MCF 10A (cell line): ENCODE measurements around the gene GFAP. TPM values are rescaled to one million over a fixed set of nuclear protein-coding genes. Genes with fewer than 3 reads are reported as not detected.

ENCODE experiments used
- BruUV-seq: library from RNA; stranded (reverse); fragments of 400-500 nt; replicated peaks from 2 replicates; lab custom pipeline; 2021; lab: Mats Ljungman, UMichigan
- CTCF ChIA-PET: fragments of 300-600 bp; sonication (Branson Sonifier 250); formaldehyde crosslinking; extraction: SDS; loops from one replicate; lab custom pipeline; 2021; ENCODE audit warnings: antibody characterized with exemption, inconsistent platforms; lab: Yijun Ruan, JAX
- POLR2A ChIA-PET: fragments of 300-600, 350-650 bp; sonication (Branson Sonifier 250); formaldehyde crosslinking; extraction: SDS; loops from one replicate; lab custom pipeline; 2020; ENCODE audit warnings: antibody characterized with exemption, inconsistent platforms; lab: Yijun Ruan, JAX
- DNase-seq: peaks from one replicate; pipeline ENCODE4 v3.0.0-alpha.2; 2018; ENCODE audit not compliant: unreplicated experiment
- H3K27ac Mint-ChIP-seq: one replicate; pipeline ENCODE4 v1.8.0; 2022; ENCODE audit warnings: mild to moderate bottlenecking, low read depth, mixed read lengths; ENCODE audit not compliant: unreplicated experiment
- H3K27me3 Mint-ChIP-seq: one replicate; pipeline ENCODE4 v1.8.0; 2022; ENCODE audit warnings: mixed read lengths; ENCODE audit not compliant: insufficient read depth, unreplicated experiment
- H3K36me3 Mint-ChIP-seq: one replicate; pipeline ENCODE4 v1.8.0; 2022; ENCODE audit warnings: mild to moderate bottlenecking, moderate library complexity, mixed read lengths; ENCODE audit not compliant: insufficient read depth, unreplicated experiment
- H3K4me1 Mint-ChIP-seq: one replicate; pipeline ENCODE4 v1.8.0; 2022; ENCODE audit warnings: mixed read lengths; ENCODE audit not compliant: insufficient read depth, unreplicated experiment
- H3K4me3 Mint-ChIP-seq: one replicate; pipeline ENCODE4 v1.8.0; 2022; ENCODE audit warnings: mild to moderate bottlenecking, moderate library complexity, mixed read lengths; ENCODE audit not compliant: unreplicated experiment
- H3K9me3 Mint-ChIP-seq: one replicate; pipeline ENCODE4 v1.8.0; 2022; ENCODE audit warnings: mixed read lengths; ENCODE audit not compliant: unreplicated experiment
- intact Hi-C: fragments of 100-400 bp; cut with micrococcal nuclease; formaldehyde crosslinking; loops from 2 replicates; pipeline ENCODE4 v1.14.1; 2022
- total RNA-seq: library from RNA; stranded (reverse); gene quantifications from 2 replicates; pipeline ENCODE4 v1.2.3, GENCODE V29; 2022
- TF ChIP-seq, protein P1 (sequence below): fragments of 200-600 bp; IDR thresholded peaks from one replicate; pipeline ENCODE4 v1.8.0; 2022; ENCODE audit warnings: antibody characterized with exemption, mild to moderate bottlenecking; ENCODE audit not compliant: unreplicated experiment

The GFAP gene
- total RNA-seq, 1 experiment from 2014 or later, result not detected

DNA sequence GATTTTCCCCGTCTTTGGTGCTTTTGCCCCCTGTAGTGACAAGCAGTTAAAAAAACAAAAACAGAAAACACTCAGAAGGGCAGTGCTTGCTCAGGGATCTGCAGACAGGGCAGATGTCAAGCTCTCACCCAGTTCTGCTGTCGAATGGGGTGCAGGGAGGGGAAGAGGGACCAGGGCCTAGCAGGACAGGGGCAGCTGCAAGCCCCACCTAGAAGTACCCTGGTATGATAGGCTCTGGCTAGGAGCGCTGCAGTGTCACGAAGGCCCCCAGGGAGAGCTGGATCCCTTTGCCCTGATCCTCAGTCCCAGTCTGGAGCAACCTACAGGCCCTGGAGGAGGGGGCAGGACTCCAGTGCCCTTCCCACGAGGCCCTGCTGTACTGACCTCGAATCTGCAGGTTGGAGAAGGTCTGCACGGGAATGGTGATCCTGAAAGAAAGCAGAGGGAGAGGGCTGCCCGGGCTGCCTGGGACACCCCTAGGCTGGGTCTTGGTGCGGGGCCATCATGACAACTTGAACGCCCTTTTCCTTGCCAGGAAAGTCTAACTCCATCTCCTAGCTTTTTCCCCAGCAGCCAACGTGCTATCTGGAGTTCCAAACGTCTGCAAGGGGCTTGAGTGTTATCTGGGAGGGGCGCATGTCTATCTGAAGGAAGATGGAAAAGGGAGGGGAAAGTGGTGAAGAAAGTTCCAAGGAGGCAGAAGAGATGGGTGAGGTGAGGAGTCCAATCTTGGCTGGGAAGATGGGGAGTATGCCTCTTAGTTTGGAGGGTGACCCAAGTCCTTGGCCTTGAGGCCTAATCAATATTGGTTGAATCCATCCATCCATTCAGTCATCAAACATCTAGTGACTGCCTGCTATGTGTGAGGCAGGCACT, 4.8 kb downstream of the GFAP start:
- Mint-ChIP-seq H3K36me3 (no peaks in the 10 kb centered on the region), H3K9me3 (no peaks in the 10 kb centered on the region), H3K4me3 (no peak overlapping the region), H3K4me1 (peaks cover 27% of the 10 kb centered on the region), H3K27me3 (no peaks in the 10 kb centered on the region), H3K27ac (no peak overlapping the region)
- TF ChIP-seq, protein P1, sequence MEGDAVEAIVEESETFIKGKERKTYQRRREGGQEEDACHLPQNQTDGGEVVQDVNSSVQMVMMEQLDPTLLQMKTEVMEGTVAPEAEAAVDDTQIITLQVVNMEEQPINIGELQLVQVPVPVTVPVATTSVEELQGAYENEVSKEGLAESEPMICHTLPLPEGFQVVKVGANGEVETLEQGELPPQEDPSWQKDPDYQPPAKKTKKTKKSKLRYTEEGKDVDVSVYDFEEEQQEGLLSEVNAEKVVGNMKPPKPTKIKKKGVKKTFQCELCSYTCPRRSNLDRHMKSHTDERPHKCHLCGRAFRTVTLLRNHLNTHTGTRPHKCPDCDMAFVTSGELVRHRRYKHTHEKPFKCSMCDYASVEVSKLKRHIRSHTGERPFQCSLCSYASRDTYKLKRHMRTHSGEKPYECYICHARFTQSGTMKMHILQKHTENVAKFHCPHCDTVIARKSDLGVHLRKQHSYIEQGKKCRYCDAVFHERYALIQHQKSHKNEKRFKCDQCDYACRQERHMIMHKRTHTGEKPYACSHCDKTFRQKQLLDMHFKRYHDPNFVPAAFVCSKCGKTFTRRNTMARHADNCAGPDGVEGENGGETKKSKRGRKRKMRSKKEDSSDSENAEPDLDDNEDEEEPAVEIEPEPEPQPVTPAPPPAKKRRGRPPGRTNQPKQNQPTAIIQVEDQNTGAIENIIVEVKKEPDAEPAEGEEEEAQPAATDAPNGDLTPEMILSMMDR, result no peak
- no TSS peak for BruUV-seq
- ChIA-PET CTCF (interaction anchor here (0.6 to 2.5 kb wide), 7 partner anchors 8 to 225 kb away, joined by 3 to 17 read pairs (median 4); partner anchors contain the start of gene ACBD4), POLR2A (interaction anchor here (0.6 to 3.3 kb wide), 5 partner anchors 11 to 215 kb away, joined by 3 to 21 read pairs (median 5); partner anchors contain the start of genes EFTUD2 and NMT1)
- no peak for DNase-seq
- intact Hi-C loops, result no loop called here

DNA sequence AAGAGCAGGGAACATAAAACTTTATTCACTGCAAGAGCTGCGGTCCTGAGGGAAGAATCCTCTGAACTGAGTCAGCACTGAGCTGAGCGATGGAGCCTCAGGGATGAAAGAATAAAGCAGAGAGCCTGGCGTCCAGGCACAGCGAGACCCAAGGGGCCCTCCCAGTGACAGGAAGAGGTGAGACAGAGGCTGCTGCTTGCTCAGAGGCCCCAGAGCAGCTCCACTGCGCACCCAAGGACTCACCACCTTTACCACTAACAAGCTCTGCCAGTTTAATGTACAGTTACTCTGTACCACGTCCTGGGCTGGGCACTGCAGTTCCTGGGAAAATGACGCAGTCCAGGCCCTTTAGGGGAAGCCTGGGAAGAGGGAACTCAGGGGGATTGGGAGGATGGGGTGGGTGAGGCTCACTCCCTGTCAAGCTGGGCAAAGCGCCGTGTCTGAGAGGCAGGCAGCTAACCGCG, 5.6 kb downstream of the GFAP start:
- Mint-ChIP-seq H3K27me3 (no peaks in the 10 kb centered on the region), H3K4me1 (peaks cover 32% of the 10 kb centered on the region), H3K27ac (no peak overlapping the region), H3K36me3 (no peaks in the 10 kb centered on the region), H3K4me3 (no peak overlapping the region), H3K9me3 (no peaks in the 10 kb centered on the region)
- intact Hi-C loops, result loop anchor here (10.0 kb wide), 1 partner anchor 185 kb away; no protein-coding TSS in a partner anchor
- CTCF ChIA-PET, result interaction anchor here (0.6 to 2.5 kb wide), 8 partner anchors 7 to 226 kb away, joined by 3 to 17 read pairs (median 4); partner anchors contain the start of gene ACBD4
- TF ChIP-seq, protein P1, result no peak
- POLR2A ChIA-PET, result interaction anchor here (0.6 to 3.3 kb wide), 5 partner anchors 10 to 215 kb away, joined by 3 to 21 read pairs (median 5); partner anchors contain the start of genes EFTUD2 and NMT1
- DNase-seq, result peak; percentile 70
- no TSS peak for BruUV-seq

DNA sequence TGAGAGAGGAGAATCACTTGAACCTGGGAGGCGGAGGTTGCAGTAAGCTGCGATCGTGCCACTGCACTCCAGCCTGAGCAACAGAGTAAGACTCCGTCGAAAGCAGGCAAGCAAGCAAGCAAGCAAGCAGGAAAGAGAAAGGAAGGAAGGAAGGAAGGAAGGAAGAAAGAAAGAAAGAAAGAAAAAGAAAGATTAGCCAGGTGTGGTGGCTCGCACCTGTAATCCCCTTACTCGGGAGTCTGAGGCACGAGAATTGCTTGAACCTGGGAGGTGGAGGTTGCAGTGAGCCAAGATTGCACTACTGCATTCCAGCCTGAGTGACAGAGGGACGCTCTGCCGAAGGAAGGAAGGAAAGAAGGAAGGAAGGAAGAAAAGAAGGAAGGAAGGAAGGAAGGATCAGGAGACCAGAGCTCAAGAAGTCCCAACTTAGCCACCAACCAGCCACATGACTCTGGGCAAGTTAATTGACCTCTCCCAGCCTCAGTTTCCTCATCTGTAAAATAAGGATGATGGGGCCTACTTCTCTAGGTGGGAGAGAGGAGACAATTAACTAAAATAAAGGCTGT, 6.5 kb downstream of the GFAP start:
- H3K27me3 Mint-ChIP-seq, result no peaks in the 10 kb centered on the region
- intact Hi-C loops, result loop anchor here (10.0 kb wide), 1 partner anchor 186 kb away; no protein-coding TSS in a partner anchor
- H3K9me3 Mint-ChIP-seq, result no peaks in the 10 kb centered on the region
- POLR2A ChIA-PET, result interaction anchor here (0.6 to 3.3 kb wide), 4 partner anchors 9 to 240 kb away, joined by 3 to 21 read pairs (median 5); partner anchors contain the start of genes EFTUD2, HEXIM1 and NMT1
- DNase-seq, result no peak
- H3K4me1 Mint-ChIP-seq, result peaks cover 32% of the 10 kb centered on the region
- no peak overlapping the region for H3K4me3 Mint-ChIP-seq
- no TSS peak for BruUV-seq
- TF ChIP-seq, protein P1, result no peak
- CTCF ChIA-PET, result interaction anchor here (1.0 to 1.9 kb wide), 2 partner anchors 9 to 11 kb away, joined by 4 to 17 read pairs; no protein-coding TSS in a partner anchor
- no peaks in the 10 kb centered on the region for H3K36me3 Mint-ChIP-seq
- no peak overlapping the region for H3K27ac Mint-ChIP-seq
